ENCODE results near the gene APOA5.

APOA5 gene

GRCh38 chr11:116828632-116829524 is 37.2 kb upstream of the APOA5 start:
- no peak for DNase-seq

GRCh38 chr11:116827461-116827860 is 35.8 kb upstream of the APOA5 start:
- no peak for DNase-seq

- DNase-seq: no peak
Observed at GRCh38 chr11:116826751-116827431, 35.2 kb upstream of the APOA5 start.

GRCh38 chr11:116825854-116826750 is 34.4 kb upstream of the APOA5 start:
- no peak for DNase-seq

GRCh38 chr11:116825434-116825833 is 33.8 kb upstream of the APOA5 start:
- no peak for DNase-seq

GRCh38 chr11:116823031-116823843 is 31.6 kb upstream of the APOA5 start, which contains the start of gene APOA4:
Gene APOA4 (minus strand): TSS chr11:116823304. CDS start chr11:116823191, 113 bp downstream.
- no peak for DNase-seq

- no peak for DNase-seq
Observed at GRCh38 chr11:116822575-116822974, 30.9 kb upstream of the APOA5 start.

- no peak for DNase-seq
Observed at GRCh38 chr11:116821050-116821918, 29.6 kb upstream of the APOA5 start.

- DNase-seq: no peak
Observed at GRCh38 chr11:116819049-116819448, 27.4 kb upstream of the APOA5 start.

GRCh38 chr11:116814502-116814901 is 22.8 kb upstream of the APOA5 start:
- no peak for DNase-seq

- DNase-seq: no peak
Observed at GRCh38 chr11:116813781-116814471, 22.2 kb upstream of the APOA5 start.

- DNase-seq: no peak
Observed at GRCh38 chr11:116813170-116813569, 21.5 kb upstream of the APOA5 start.

GRCh38 chr11:116812109-116812508 is 20.4 kb upstream of the APOA5 start:
- DNase-seq: no peak

GRCh38 chr11:116811194-116811593 is 19.5 kb upstream of the APOA5 start:
- no peak for DNase-seq

GRCh38 chr11:116808262-116809175 is 16.8 kb upstream of the APOA5 start:
- DNase-seq: no peak

- DNase-seq: no peak
Observed at GRCh38 chr11:116807601-116808261, 16.1 kb upstream of the APOA5 start.

- DNase-seq: no peak
Observed at GRCh38 chr11:116804001-116804400, 12.3 kb upstream of the APOA5 start.
